ENCODE data around the gene TMC6. TPM values are rescaled to one million over a fixed set of nuclear protein-coding genes. Genes with fewer than 3 reads are reported as not detected.
A peak's percentile ranks its signal among the peaks of the same experiment; 100 is the strongest.

TMC6 gene
- total RNA-seq, 1 experiment from 2014 or later = 50.5 TPM

GRCh38 chr17:78113804-78114785 is 14.5 kb downstream of the TMC6 start:
- DNase-seq (ENCODE audit: low spot score) = no peak

GRCh38 chr17:78112518-78113471 is 15.8 kb downstream of the TMC6 start:
- peak; percentile 70 for DNase-seq (ENCODE audit: low spot score)
- in situ Hi-C loops (cut with HindIII; ENCODE audit: low sequenced_read_pairs) = no loop called here

More at GRCh38 chr17:78113804-78114785, 14.5 kb downstream of the TMC6 start:
- in situ Hi-C loops (cut with HindIII; ENCODE audit: low sequenced_read_pairs) = no loop called here

- in situ Hi-C loops (cut with HindIII; ENCODE audit: low sequenced_read_pairs) = no loop called here
- no peak for DNase-seq (ENCODE audit: low spot score)
These were observed 16.6 kb downstream of the TMC6 start for GRCh38 chr17:78111727-78112517.

GRCh38 chr17:78111016-78111726 is 17.4 kb downstream of the TMC6 start:
- no peak for DNase-seq (ENCODE audit: low spot score)
- in situ Hi-C loops (cut with HindIII; ENCODE audit: low sequenced_read_pairs) = no loop called here

- in situ Hi-C loops (cut with HindIII; ENCODE audit: low sequenced_read_pairs) = no loop called here
- DNase-seq (ENCODE audit: low spot score) = no peak
These were observed 18.1 kb downstream of the TMC6 start for GRCh38 chr17:78110363-78111015.

GRCh38 chr17:78109489-78109761 is 19.1 kb downstream of the TMC6 start:
- in situ Hi-C loops (cut with HindIII; ENCODE audit: low sequenced_read_pairs) = no loop called here
- no peak for DNase-seq (ENCODE audit: low spot score)

GRCh38 chr17:78108726-78109488 is 19.6 kb downstream of the TMC6 start:
- in situ Hi-C loops (cut with HindIII; ENCODE audit: low sequenced_read_pairs) = no loop called here

GRCh38 chr17:78107976-78108725 is 20.4 kb downstream of the TMC6 start:
- in situ Hi-C loops (cut with HindIII; ENCODE audit: low sequenced_read_pairs) = no loop called here
- no peak for DNase-seq (ENCODE audit: low spot score)

More at GRCh38 chr17:78108726-78109488, 19.6 kb downstream of the TMC6 start:
- DNase-seq (ENCODE audit: low spot score) = peak; percentile 91

GRCh38 chr17:78107457-78107856 is 21.1 kb downstream of the TMC6 start:
- in situ Hi-C loops (cut with HindIII; ENCODE audit: low sequenced_read_pairs) = no loop called here
- no peak for DNase-seq (ENCODE audit: low spot score)

- in situ Hi-C loops (cut with HindIII; ENCODE audit: low sequenced_read_pairs) = no loop called here
- no peak for DNase-seq (ENCODE audit: low spot score)
These were observed 22.3 kb downstream of the TMC6 start for GRCh38 chr17:78106211-78106610.

GRCh38 chr17:78105551-78105950 is 23.0 kb downstream of the TMC6 start:
- no peak for DNase-seq (ENCODE audit: low spot score)
- in situ Hi-C loops (cut with HindIII; ENCODE audit: low sequenced_read_pairs) = no loop called here

- in situ Hi-C loops (cut with HindIII; ENCODE audit: low sequenced_read_pairs) = no loop called here
- DNase-seq (ENCODE audit: low spot score) = no peak
These were observed 23.5 kb downstream of the TMC6 start for GRCh38 chr17:78105101-78105500.

- in situ Hi-C loops (cut with HindIII; ENCODE audit: low sequenced_read_pairs) = no loop called here
- DNase-seq (ENCODE audit: low spot score) = no peak
These were observed 24.0 kb downstream of the TMC6 start for GRCh38 chr17:78104540-78104941.

- in situ Hi-C loops (cut with HindIII; ENCODE audit: low sequenced_read_pairs) = no loop called here
- no peak for DNase-seq (ENCODE audit: low spot score)
These were observed 25.2 kb downstream of the TMC6 start for GRCh38 chr17:78103311-78103710.

- in situ Hi-C loops (cut with HindIII; ENCODE audit: low sequenced_read_pairs) = no loop called here
- no peak for DNase-seq (ENCODE audit: low spot score)
These were observed 27.0 kb downstream of the TMC6 start for GRCh38 chr17:78101542-78101941.

GRCh38 chr17:78101112-78101511 is 27.4 kb downstream of the TMC6 start:
- DNase-seq (ENCODE audit: low spot score) = no peak
- in situ Hi-C loops (cut with HindIII; ENCODE audit: low sequenced_read_pairs) = no loop called here

GRCh38 chr17:78096093-78096492 is 32.5 kb downstream of the TMC6 start:
- no peak for DNase-seq (ENCODE audit: low spot score)
- in situ Hi-C loops (cut with HindIII; ENCODE audit: low sequenced_read_pairs) = no loop called here

All from G401 (cell line).